ENCODE results near the gene CEP112. TPM values are rescaled to one million over a fixed set of nuclear protein-coding genes. Genes with fewer than 3 reads are reported as not detected.

CEP112 gene
- total RNA-seq, 4 donors from 2014 or later = 1.1 to 12.9 (median 9.1) TPM

DNA sequence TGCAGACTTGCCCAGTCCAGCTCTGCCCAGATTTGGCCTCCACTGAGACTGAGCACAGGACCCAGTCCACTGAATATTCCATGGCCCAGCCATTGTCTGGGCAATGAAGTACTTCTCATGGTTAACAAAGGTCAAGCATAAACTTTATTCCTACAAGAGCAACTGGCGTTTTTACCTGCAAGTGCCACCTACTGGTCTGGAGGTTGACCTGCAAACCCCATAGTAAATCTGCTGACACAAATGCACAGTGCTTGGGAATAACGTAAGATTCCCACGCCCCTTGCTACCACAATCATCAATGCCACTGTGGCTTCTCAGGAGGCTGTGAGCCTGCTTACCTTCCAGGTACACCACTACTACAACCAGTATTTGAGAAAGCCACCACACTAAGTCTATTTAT is 170.2 kb downstream of the CEP112 start:
- no peak overlapping the region for H3K4me3 ChIP-seq
- H3K27me3 ChIP-seq = no peaks in the 10 kb centered on the region
- in situ Hi-C loops (cut with MboI; ENCODE audit: low pct_ligation_motif_present in 1 of 4, low pct_unique_long_range_greater_than_20kb in 1 of 4, low sequenced_read_pairs in 3 of 4) = no loop called here
- DNase-seq = no peak
- H3K4me1 ChIP-seq = no peaks in the 10 kb centered on the region
- H3K9me3 ChIP-seq = peaks cover 22 to 23% of the 10 kb centered on the region in 2 donors
- TF ChIP-seq POLR2A (IDR thresholded peaks at IDR 0.05) = no peak
- TF ChIP-seq CTCF (IDR thresholded peaks at IDR 0.05) = no peak
- TF ChIP-seq EP300 (IDR thresholded peaks at IDR 0.05; ENCODE audit: low read depth) = no peak
- no peak for TF ChIP-seq POLR2AphosphoS5 (IDR thresholded peaks at IDR 0.05)
- H3K27ac ChIP-seq = no peak overlapping the region
- H3K36me3 ChIP-seq = peaks cover 0 to 8% (median 0%) of the 10 kb centered on the region in 4 donors
- intact Hi-C loops (cut with DNase I; ENCODE audit: low total_unique reads) = no loop called here
- WGBS, 2 donors (ENCODE audit: low coverage in 1 of 2) = 61% methylated on average over 3 of the region's 3 CpGs; no CpG with 5 or more reads in 1 of the 2 donors

DNA sequence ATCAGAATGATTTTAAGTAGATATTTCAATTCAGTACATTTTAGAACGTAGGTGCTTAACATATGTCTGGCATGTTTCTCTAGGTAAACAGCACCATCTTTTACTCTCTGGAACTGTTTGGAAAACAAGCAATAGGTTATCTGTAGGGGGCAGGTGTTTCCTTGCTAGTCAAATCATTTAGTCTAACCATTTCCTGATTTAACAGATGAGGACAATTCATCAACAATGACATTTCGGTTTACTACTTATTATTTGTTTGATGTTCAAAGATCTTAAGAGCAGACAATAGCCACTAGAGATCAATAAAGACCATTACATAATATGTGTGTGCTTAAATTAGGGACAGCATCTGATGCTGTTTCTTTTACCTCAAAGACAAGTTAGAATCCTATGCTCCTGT is 173.1 kb downstream of the CEP112 start:
- DNase-seq = no peak
- 15 to 31% methylated on average over 2 of the region's 2 CpGs for WGBS, 2 donors (ENCODE audit: low coverage in 1 of 2)
- intact Hi-C loops (cut with DNase I; ENCODE audit: low total_unique reads) = no loop called here

GRCh38 chr17:66016231-66016630 is 175.7 kb downstream of the CEP112 start:
- no peaks in the 10 kb centered on the region for H3K4me1 ChIP-seq
- no peak overlapping the region for H3K27ac ChIP-seq
- TF ChIP-seq CTCF (IDR thresholded peaks at IDR 0.05) (no peak), POLR2A (IDR thresholded peaks at IDR 0.05) (no peak), EP300 (IDR thresholded peaks at IDR 0.05; ENCODE audit: low read depth) (no peak), POLR2AphosphoS5 (IDR thresholded peaks at IDR 0.05) (no peak)
- 50 to 63% methylated on average over 2 to 3 of the region's 3 CpGs for WGBS, 2 donors (ENCODE audit: low coverage in 1 of 2)
- intact Hi-C loops (cut with DNase I; ENCODE audit: low total_unique reads) (no loop called here), in situ Hi-C loops (cut with MboI; ENCODE audit: low pct_ligation_motif_present in 1 of 4, low pct_unique_long_range_greater_than_20kb in 1 of 4, low sequenced_read_pairs in 3 of 4) (no loop called here)
- no peaks in the 10 kb centered on the region for H3K36me3 ChIP-seq
- no peak overlapping the region for H3K4me3 ChIP-seq
- H3K9me3 ChIP-seq = no peaks in the 10 kb centered on the region
- no peak for DNase-seq
- no peaks in the 10 kb centered on the region for H3K27me3 ChIP-seq

More for the DNA sequence above, 173.1 kb downstream of the CEP112 start:
- Histone ChIP-seq H3K36me3 (no peaks in the 10 kb centered on the region), H3K4me1 (no peaks in the 10 kb centered on the region), H3K27me3 (no peaks in the 10 kb centered on the region), H3K27ac (no peak overlapping the region), H3K9me3 (peaks cover 10 to 12% of the 10 kb centered on the region in 2 donors), H3K4me3 (no peak overlapping the region)
- TF ChIP-seq EP300 (IDR thresholded peaks at IDR 0.05; ENCODE audit: low read depth) (no peak), POLR2AphosphoS5 (IDR thresholded peaks at IDR 0.05) (no peak), CTCF (IDR thresholded peaks at IDR 0.05) (no peak), POLR2A (IDR thresholded peaks at IDR 0.05) (no peak)
- in situ Hi-C loops (cut with MboI; ENCODE audit: low pct_ligation_motif_present in 1 of 4, low pct_unique_long_range_greater_than_20kb in 1 of 4, low sequenced_read_pairs in 3 of 4) = no loop called here

DNA sequence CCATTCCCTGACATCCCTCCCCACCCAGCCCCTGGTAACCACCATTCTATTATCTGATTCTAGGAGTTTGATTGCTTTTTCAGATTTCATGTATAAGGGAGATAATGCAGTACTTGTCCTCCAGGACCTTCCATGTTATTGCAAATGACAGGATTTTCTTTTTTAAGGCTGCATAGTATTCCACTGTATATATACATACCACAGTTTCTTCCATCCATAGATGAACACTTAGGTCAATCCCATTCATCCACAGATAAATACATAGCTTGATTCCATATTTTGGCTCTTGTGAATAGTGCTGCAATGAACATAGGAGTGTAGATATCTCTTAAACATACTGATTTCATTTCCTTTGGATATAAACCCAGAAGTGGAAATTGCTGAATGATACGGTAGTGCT is 183.3 kb downstream of the CEP112 start:
- TF ChIP-seq POLR2AphosphoS5 (IDR thresholded peaks at IDR 0.05) (no peak), EP300 (IDR thresholded peaks at IDR 0.05; ENCODE audit: low read depth) (no peak), CTCF (IDR thresholded peaks at IDR 0.05) (no peak), POLR2A (IDR thresholded peaks at IDR 0.05) (no peak)
- Histone ChIP-seq H3K36me3 (no peaks in the 10 kb centered on the region), H3K27me3 (no peaks in the 10 kb centered on the region), H3K4me3 (no peak overlapping the region), H3K9me3 (no peaks in the 10 kb centered on the region), H3K4me1 (no peaks in the 10 kb centered on the region), H3K27ac (no peak overlapping the region)
- 8 to 21% methylated on average over 1 of the region's 1 CpG for WGBS, 2 donors (ENCODE audit: low coverage in 1 of 2)
- in situ Hi-C loops (cut with MboI; ENCODE audit: low pct_ligation_motif_present in 1 of 4, low pct_unique_long_range_greater_than_20kb in 1 of 4, low sequenced_read_pairs in 3 of 4) = no loop called here
- intact Hi-C loops (cut with DNase I; ENCODE audit: low total_unique reads) = no loop called here
- no peak for DNase-seq
